Activated CD8-positive, alpha-beta memory T cell treated with anti-CD3 and anti-CD28 coated beads for 1 hour (primary cell): ENCODE results near the gene C2CD2.

Source experiments
- DNase-seq, 2 donors: peaks; one replicate each; pipeline ENCODE4 v3.0.0-alpha.2; 2020; ENCODE audit warnings: low read depth in 1 of 2; ENCODE audit errors: extremely low read depth in 1 of 2

C2CD2 gene

DNA sequence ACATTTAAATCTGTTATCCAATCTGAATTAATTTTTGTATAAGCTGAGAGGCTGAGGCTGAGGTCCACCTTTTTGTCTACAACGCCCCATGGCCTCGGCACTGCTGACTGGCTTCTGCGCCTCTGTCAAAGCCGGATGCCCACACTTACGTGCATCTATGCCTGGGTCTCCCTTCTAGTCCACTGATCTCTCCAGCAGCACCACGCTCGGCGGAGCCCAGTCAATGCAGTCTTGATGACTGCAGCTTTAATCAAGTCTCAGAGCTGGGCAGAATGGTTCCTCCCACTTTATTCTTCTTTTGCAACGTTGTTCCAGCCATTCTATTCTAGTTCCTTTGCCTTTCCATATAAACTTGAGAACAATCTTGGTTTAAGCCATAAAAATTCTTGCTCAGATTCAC lies 84.0 kb downstream of the C2CD2 start:
- no peak for DNase-seq

DNA sequence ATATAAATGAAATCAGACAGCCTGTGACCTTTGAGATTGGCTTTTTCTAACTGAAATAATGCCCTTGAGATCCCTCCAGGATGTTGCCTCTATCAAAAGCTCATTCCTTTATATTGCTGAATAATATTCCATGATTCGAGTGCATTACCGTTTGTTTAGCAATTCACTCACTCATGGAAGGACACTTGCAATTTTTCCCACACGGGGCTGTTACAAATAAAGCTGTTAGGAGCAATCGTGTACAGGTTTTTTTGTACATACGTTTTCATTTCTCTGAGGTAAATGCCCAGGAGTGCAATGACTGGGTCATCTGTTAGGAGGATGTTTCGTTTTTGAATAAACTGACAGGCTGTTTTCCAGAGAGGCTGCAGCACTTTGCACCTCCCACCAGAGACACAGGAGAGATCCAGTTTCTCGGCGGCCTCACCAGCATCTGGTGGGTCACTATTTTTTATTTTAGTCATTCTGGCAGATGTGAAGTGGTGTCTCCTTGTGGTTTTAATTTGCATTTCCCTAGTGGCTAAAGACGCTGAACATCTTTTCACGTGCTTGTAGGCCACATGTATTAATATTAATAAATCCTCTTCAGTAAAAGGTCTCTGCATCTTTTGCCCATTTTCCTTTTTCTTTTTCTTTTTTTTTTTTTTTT lies 85.6 kb downstream of the C2CD2 start:
- DNase-seq, result no peak

GRCh38 chr21:41867313-41867712 lies 86.5 kb downstream of the C2CD2 start:
- DNase-seq, result no peak

GRCh38 chr21:41866274-41866809 lies 87.5 kb downstream of the C2CD2 start:
- DNase-seq, result no peak

GRCh38 chr21:41865002-41865777 lies 88.6 kb downstream of the C2CD2 start:
- DNase-seq, result no peak

DNA sequence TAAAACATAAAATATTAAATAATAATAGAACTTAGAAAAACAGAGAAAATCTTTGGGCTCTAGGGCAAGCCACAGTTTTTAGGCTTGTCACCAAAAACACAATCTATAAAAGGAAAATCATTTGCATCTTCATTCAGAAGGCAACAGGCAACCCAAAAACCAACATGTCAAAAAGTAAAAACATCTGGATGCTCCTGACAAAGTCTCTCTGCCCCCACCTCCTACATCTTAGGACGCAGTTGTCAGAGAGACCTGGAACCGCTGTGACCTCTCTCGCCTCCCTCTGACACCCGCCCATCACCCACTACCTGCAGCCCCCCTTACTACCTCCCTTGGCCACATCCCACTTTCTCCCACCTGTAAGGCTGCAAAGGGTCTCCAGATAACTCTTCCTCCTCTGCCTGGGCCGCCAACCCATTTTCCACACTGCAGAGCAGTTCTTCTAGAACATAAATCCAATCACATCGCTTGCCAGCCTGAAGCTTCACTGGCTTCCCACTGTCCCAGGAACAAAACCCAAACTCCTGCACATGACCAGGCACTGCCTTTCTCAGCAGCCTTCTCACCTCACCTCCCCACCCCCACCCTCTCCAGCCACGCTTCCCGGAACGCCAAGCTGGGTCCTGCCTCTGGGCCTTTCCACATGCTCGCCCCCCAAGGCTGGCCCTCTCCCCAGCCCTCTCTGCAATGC lies 89.4 kb downstream of the C2CD2 start:
- DNase-seq, result no peak

DNA sequence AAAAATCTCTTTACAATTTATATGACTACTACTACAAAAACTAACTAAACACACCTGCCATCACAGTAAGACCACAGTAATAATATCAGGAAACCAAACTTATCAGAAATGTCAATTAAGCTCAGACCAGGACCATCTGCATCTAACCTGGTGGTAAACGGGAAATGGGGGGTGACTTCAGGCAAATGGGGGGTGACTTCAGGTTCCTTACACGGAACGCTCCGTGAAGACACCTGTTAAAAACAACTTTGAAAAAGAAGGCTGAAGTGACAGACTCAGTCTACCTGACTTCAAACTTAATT lies 90.4 kb downstream of the C2CD2 start:
- no peak for DNase-seq

GRCh38 chr21:41861987-41862386 lies 91.8 kb downstream of the C2CD2 start:
- no peak for DNase-seq

DNA sequence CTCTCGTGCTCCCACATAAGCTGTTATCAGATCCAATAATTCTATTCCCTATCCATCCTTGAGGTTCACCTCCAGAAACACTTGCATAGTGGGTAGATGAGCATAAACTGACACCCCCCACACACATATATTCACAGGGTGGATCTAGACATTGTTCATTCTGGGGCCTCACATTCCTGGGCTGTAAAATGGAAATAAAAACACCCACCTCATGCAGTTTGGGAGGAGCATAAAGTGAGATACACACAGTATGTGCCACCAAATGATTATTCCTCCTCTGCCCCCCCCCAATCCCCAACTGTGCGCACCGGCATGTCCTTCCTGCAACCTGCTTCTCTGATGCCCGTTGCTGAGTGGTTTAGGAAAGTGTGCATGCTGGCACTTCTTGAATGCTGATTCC lies 92.6 kb downstream of the C2CD2 start:
- no peak for DNase-seq

DNA sequence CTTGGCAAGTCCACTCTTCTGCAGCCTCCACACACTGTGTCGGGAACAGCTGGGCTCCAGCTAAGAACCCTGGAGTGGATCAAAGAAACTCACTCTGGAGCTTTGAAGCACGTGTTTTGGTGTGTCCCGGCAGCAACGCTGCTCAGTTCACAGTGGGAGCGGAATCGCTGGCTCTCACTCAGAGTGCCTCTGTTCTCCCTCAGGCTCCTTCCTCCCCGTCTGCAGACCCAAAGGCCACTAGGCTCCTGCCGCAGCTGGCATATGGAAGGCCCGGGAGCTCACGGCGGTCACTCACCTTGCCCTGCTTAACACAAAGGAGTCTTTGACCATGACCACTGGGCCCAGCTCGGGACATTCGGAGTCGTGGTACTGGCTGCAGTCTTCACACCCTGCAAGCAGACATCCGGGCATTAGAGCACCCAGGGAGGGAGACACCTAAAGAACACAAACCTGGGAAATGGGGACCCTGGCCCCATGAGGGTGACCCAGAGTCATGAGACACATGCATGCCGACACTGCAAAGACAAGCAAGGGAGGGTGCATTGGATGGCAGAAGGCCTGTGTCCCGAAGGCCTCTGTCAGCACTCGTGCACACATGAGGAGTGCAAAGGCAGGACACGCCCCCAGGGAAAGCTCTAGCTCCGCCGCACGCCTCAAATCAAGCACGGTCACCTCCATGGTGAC lies 94.4 kb downstream of the C2CD2 start:
- DNase-seq, result no peak

DNA sequence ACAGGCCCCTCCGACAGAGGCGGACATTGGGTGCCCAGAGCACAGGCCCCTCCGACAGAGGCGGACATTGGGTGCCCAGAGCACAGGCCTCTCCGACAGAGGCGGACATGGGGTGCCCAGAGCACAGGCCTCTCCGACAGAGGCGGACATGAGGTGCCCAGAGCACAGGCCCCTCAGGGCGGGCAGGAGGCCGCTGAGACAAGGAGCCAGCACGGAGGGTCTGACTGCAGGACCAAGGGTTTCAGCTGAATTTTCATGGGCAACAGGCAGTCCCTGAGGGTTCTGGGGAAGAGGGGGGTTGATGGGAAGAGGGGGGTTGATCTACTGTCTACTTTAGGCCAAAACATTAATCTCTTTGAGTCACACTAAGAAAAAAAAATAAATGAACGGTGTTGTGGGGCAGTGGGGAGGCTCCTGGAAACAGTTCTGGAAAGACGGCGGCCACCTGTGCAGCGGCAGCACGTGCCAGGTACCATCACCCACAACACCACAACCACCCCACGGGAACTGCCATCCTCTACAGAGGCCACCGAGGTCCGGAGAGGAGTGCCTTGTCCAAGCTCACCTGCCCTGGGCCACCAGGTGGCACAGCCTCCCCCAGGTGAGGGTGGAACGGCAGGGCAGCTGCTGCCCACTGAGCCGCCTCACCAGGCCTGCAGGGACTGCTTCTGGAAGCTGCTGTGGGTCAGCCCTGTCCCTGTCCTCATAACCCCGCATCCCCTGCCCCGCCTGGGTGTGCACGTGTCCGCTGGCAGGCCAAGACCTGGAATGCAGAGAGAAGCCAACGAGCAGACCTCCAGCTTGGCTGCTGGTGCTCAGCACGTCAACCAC lies 95.1 kb downstream of the C2CD2 start:
- DNase-seq, result no peak

- DNase-seq, result no peak
Observed at GRCh38 chr21:41857771-41858300, 96.0 kb downstream of the C2CD2 start.

DNA sequence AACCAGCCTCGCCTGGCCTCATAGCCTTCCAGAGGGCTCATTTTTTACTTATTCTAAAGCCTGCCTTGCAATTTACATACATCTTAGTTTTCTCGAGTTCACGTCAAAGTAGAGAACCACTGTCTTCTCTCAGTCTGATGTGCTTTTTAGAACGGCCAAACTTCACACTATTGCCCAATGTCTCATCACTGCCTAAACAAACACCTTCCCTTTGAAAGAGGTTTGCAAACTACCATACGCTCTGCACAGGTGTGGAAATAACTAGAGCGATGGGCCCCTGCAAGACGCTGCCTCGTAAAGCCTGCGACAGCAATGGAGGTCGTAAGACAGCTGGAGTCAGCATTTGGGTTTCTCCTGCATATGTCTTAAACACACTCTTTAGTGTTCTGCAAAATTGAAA lies 97.2 kb downstream of the C2CD2 start:
- no peak for DNase-seq

DNA sequence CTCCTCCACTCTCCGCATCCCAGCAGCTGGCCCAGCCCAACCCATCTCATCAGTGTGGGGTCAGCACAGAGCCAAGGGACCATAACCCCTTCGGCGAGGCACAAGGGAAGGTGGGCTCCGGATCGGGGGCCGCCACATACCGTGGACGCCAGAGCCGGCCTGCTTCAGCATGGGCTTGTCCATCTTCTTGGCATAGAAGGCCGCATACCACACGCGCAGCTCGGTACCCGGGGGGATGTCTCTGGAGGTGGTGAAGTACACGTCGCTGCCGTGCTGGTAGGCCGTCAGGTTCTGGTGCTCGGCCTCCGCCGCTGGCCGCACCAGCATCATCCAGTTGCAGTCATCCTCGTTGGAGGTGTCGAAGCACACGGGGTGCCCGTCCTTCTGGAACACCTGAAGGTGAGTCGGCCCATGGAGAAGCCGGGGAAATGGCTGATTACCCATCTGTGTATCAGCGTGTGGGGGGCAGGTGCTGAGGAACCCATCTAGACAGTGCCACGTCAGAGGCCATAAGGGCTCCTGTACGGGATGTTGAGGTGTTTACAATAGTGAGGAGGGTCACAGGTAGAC lies 99.3 kb downstream of the C2CD2 start:
- no peak for DNase-seq

DNA sequence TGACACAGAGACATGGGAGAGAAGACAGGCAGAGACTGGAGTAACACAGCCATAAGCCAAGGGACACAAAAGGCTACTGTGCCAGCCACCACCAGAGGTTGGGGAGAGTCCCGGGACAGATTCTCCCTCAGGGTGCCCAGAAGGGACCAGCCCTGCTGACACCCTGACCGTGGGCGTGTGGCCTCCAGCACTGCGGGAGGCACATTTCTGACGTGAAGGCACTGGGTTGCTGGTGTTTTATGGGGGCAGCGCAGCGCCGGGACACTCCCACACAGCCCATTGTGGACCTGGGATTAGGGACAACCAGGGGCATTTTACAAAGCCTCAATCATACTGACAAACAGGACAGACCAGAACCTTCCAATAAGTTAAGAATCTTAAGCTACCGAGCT lies 100.9 kb downstream of the C2CD2 start:
- DNase-seq, result no peak

DNA sequence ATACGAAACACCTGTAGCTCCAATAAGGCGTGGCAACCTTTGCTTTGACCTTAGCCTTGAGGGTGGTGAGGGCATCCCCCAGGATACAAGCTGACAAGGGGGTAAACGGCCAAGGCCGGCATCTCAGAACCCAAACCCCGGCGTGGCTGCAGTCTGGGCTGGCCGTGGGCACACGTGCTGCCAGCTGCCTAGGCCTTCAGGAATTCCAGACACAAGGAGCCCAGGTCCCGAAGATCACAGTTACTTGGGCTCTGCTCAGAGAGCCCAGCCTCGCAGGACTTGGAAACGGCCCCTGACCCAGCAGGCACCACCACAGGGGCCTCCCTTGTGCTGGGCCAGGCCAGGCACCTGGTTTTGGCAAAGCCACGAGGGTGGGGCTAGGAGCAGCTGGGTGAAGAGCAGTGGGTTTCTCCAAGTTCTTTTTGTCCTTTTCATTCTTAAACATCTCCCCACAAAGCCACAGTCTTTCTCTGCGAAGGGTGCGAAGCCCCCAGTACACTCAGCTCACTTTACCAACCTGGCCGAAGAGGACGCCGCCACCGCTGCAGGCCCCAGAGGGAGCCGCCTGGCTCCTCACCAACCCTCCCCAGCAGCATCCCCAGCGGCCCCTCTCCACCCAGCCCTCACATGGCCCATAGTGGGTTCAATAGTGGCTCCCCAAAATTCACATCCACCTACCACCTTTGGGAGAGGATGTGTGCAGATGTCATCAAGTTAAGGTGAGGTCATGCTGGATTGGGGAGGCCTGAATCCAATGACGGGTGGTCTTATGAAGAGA lies 101.5 kb downstream of the C2CD2 start:
- DNase-seq, result no peak

GRCh38 chr21:41851090-41851790 lies 102.6 kb downstream of the C2CD2 start:
- no peak for DNase-seq

DNA sequence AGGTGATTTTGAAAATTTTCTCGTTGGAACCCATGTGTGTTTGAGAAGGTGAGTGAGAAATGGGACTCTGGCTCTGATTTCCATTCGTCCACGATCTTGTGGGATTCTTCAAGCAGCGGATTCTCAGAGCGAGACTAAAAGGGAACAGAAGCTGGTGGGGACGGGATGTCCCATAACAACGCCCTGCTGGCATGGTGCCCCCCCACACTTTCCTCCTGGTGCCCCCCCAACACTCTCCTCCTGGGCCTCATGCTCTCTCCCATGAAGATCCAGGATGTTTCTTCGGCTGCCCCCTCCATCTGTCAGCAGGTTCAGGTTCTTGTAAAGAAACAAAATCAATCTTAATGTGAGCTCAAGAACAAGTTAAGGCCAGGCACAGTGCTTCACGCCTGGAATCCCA lies 103.7 kb downstream of the C2CD2 start:
- no peak for DNase-seq
